ELR (cell line): ENCODE measurements around the gene GSAP.

Experiments
- DNase-seq: peaks from one replicate; pipeline ENCODE4 v3.0.0-alpha.2; 2015; ENCODE audit warnings: low read depth

Gene GSAP

GRCh38 chr7:77328669-77329068, 87.5 kb downstream of the GSAP start:
- peak; percentile 66 for DNase-seq

GRCh38 chr7:77327932-77328628, 88.1 kb downstream of the GSAP start:
- peak; percentile 48 for DNase-seq

GRCh38 chr7:77327067-77327931, 88.8 kb downstream of the GSAP start:
- DNase-seq: peak; percentile 85

- peak; percentile 48 for DNase-seq
Measured at GRCh38 chr7:77326131-77326530, 90.0 kb downstream of the GSAP start.

- DNase-seq: no peak
Measured at GRCh38 chr7:77321300-77321699, 94.8 kb downstream of the GSAP start.

- DNase-seq: no peak
Measured at GRCh38 chr7:77320714-77321113, 95.4 kb downstream of the GSAP start.

GRCh38 chr7:77320137-77320536, 96.0 kb downstream of the GSAP start:
- no peak for DNase-seq

- no peak for DNase-seq
Measured at GRCh38 chr7:77318019-77318418, 98.1 kb downstream of the GSAP start.

- DNase-seq: no peak
Measured at GRCh38 chr7:77316219-77316978, 99.8 kb downstream of the GSAP start.

- DNase-seq: no peak
Measured at GRCh38 chr7:77315182-77315591, 101.0 kb downstream of the GSAP start.

- no peak for DNase-seq
Measured at GRCh38 chr7:77313876-77314480, 102.2 kb downstream of the GSAP start.

- DNase-seq: no peak
Measured at GRCh38 chr7:77313085-77313484, 103.1 kb downstream of the GSAP start.

GRCh38 chr7:77310982-77311381, 105.2 kb downstream of the GSAP start:
- DNase-seq: no peak

- no peak for DNase-seq
Measured at GRCh38 chr7:77309714-77310220, 106.4 kb downstream of the GSAP start.

GRCh38 chr7:77308792-77309191, 107.4 kb downstream of the GSAP start:
- no peak for DNase-seq

GRCh38 chr7:77306231-77307067, 109.7 kb downstream of the GSAP start:
- no peak for DNase-seq

- no peak for DNase-seq
Measured at GRCh38 chr7:77295549-77295948, 120.6 kb downstream of the GSAP start.

- no peak for DNase-seq
Measured at GRCh38 chr7:77293046-77293445, 123.1 kb downstream of the GSAP start.

- DNase-seq: no peak
Measured at GRCh38 chr7:77290425-77290824, 125.7 kb downstream of the GSAP start.

GRCh38 chr7:77289387-77289786, 126.8 kb downstream of the GSAP start:
- DNase-seq: no peak

- no peak for DNase-seq
Measured at GRCh38 chr7:77288676-77289320, 127.4 kb downstream of the GSAP start.
